ENCODE measurements around the gene SMTNL2. TPM values are rescaled to one million over a fixed set of nuclear protein-coding genes. Genes with fewer than 3 reads are reported as not detected.

SMTNL2 gene
- total RNA-seq, 1 donor from 2014 or later = 65.7 TPM

- H3K27ac Mint-ChIP-seq = no peak overlapping the region
- H3K36me3 Mint-ChIP-seq = peaks cover 3% of the 10 kb centered on the region
- peak in 1 of 2 experiments; percentile 19 for DNase-seq (ENCODE audit: low spot score in 2 of 2, unreplicated experiment in 2 of 2)
- peaks cover 2% of the 10 kb centered on the region for H3K4me1 Mint-ChIP-seq
- TF ChIP-seq, protein P1, sequence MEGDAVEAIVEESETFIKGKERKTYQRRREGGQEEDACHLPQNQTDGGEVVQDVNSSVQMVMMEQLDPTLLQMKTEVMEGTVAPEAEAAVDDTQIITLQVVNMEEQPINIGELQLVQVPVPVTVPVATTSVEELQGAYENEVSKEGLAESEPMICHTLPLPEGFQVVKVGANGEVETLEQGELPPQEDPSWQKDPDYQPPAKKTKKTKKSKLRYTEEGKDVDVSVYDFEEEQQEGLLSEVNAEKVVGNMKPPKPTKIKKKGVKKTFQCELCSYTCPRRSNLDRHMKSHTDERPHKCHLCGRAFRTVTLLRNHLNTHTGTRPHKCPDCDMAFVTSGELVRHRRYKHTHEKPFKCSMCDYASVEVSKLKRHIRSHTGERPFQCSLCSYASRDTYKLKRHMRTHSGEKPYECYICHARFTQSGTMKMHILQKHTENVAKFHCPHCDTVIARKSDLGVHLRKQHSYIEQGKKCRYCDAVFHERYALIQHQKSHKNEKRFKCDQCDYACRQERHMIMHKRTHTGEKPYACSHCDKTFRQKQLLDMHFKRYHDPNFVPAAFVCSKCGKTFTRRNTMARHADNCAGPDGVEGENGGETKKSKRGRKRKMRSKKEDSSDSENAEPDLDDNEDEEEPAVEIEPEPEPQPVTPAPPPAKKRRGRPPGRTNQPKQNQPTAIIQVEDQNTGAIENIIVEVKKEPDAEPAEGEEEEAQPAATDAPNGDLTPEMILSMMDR (IDR thresholded peaks at IDR 0.05; ENCODE audit: unreplicated experiment) = no peak
- H3K4me3 Mint-ChIP-seq = no peak overlapping the region
- H3K27me3 Mint-ChIP-seq (ENCODE audit: low read depth) = no peaks in the 10 kb centered on the region
- H3K9me3 Mint-ChIP-seq = no peaks in the 10 kb centered on the region
Observed at GRCh38 chr17:4544135-4544950, 40.0 kb upstream of the SMTNL2 start.

DNA sequence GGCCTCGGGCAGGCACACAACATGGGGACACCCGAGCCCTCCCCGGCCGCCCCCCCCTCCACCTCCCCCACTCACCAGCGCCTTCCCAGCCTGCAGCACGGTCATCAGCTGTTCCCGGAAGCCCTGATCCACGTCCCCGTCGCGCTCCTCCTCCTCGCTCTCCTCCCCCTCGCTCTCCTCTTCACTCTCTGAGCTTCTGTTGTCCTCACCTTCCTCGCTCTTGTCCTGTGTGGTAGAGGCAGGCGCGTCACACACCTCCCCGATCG is 39.4 kb upstream of the SMTNL2 start:
- Mint-ChIP-seq H3K36me3 (peaks cover 3% of the 10 kb centered on the region), H3K27me3 (ENCODE audit: low read depth) (no peaks in the 10 kb centered on the region), H3K4me1 (peaks cover 2% of the 10 kb centered on the region), H3K27ac (no peak overlapping the region), H3K9me3 (no peaks in the 10 kb centered on the region), H3K4me3 (no peak overlapping the region)
- TF ChIP-seq, protein P1 (IDR thresholded peaks at IDR 0.05; ENCODE audit: unreplicated experiment) = no peak
- DNase-seq (ENCODE audit: low spot score in 2 of 2, unreplicated experiment in 2 of 2) = peak in 1 of 2 experiments; percentile 21

GRCh38 chr17:4545217-4545951 is 38.9 kb upstream of the SMTNL2 start:
- Mint-ChIP-seq H3K4me3 (no peak overlapping the region), H3K27ac (no peak overlapping the region), H3K27me3 (ENCODE audit: low read depth) (no peaks in the 10 kb centered on the region), H3K36me3 (peaks cover 3% of the 10 kb centered on the region), H3K9me3 (no peaks in the 10 kb centered on the region), H3K4me1 (peaks cover 2% of the 10 kb centered on the region)
- TF ChIP-seq, protein P1 (IDR thresholded peaks at IDR 0.05; ENCODE audit: unreplicated experiment) = no peak
- peak in 1 of 2 experiments; percentile 18 for DNase-seq (ENCODE audit: low spot score in 2 of 2, unreplicated experiment in 2 of 2)

- Mint-ChIP-seq H3K36me3 (peaks cover 12% of the 10 kb centered on the region), H3K4me1 (peaks cover 2% of the 10 kb centered on the region), H3K27me3 (ENCODE audit: low read depth) (no peaks in the 10 kb centered on the region), H3K27ac (no peak overlapping the region), H3K4me3 (no peak overlapping the region), H3K9me3 (no peaks in the 10 kb centered on the region)
- TF ChIP-seq, protein P1 (IDR thresholded peaks at IDR 0.05; ENCODE audit: unreplicated experiment) = no peak
- peak in 1 of 2 experiments; percentile 8 for DNase-seq (ENCODE audit: low spot score in 2 of 2, unreplicated experiment in 2 of 2)
Observed at GRCh38 chr17:4547118-4547906, 37.0 kb upstream of the SMTNL2 start.

DNA sequence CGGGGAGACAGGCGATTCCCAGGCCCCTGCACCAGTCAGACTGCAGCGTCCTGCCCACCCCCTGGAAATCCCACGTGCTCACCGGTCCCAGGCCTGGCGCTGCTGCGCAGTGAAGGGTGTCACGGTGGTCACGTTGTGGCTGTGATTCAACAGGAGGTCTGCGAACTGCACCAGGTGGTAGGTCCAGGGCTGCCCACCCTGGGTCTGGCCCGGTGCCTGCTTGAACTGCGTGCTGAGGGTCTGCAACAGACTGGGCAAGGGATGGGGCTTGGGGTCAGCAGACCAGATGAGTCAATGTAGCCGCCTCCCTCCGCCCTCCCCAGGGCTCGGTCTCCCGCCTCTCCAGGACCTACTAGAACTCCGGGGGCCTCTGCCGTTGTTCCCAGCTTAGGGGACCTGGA is 36.3 kb upstream of the SMTNL2 start:
- DNase-seq (ENCODE audit: low spot score in 2 of 2, unreplicated experiment in 2 of 2) = no peak
- H3K36me3 Mint-ChIP-seq = peaks cover 14% of the 10 kb centered on the region
- no peak overlapping the region for H3K4me3 Mint-ChIP-seq
- H3K9me3 Mint-ChIP-seq = no peaks in the 10 kb centered on the region
- H3K4me1 Mint-ChIP-seq = peaks cover 2% of the 10 kb centered on the region
- TF ChIP-seq, protein P1 (IDR thresholded peaks at IDR 0.05; ENCODE audit: unreplicated experiment) = no peak
- no peaks in the 10 kb centered on the region for H3K27me3 Mint-ChIP-seq (ENCODE audit: low read depth)
- H3K27ac Mint-ChIP-seq = no peak overlapping the region
